IMR-90 (cell line): ENCODE results near the gene ADD2. TPM values are rescaled to one million over a fixed set of nuclear protein-coding genes. Genes with fewer than 3 reads are reported as not detected.

Experiments
- ATAC-seq: fragments of 200-7000 bp; cut with Tn5 transposase; 2 replicates; pipeline ENCODE4 v1.9.1; 2020; ENCODE audit warnings: low read depth, mild to moderate bottlenecking, moderate library complexity
- BruUV-seq: library from RNA; stranded (reverse); fragments of 400-500 nt; replicated peaks from 2 replicates; lab custom pipeline; 2021; lab: Mats Ljungman, UMichigan
- CTCF ChIA-PET: fragments of 300-600 bp; formaldehyde crosslinking; extraction: SDS; loops from one replicate; lab custom pipeline; 2021; ENCODE audit warnings: antibody characterized with exemption; lab: Yijun Ruan, JAX
- POLR2A ChIA-PET: fragments of 300-600 bp; sonication (Branson Sonifier 250); formaldehyde crosslinking; loops from one replicate; lab custom pipeline; 2022; ENCODE audit warnings: antibody characterized with exemption; ENCODE audit not compliant: unreplicated experiment; lab: Charles Lee
- DNase-seq: peaks from one replicate; pipeline ENCODE4 v3.0.0; 2013
- H2AFZ ChIP-seq: replicated peaks from 2 replicates; pipeline ENCODE3; 2013; ENCODE audit warnings: low read length, mild to moderate bottlenecking; ENCODE audit not compliant: poor library complexity
- H2AK5ac ChIP-seq: 2 replicates; pipeline ENCODE4 v1.6.1; 2013; ENCODE audit warnings: low read depth, low read length, inconsistent platforms
- H2AK9ac ChIP-seq: replicated peaks from 2 replicates; pipeline ENCODE3; 2013; ENCODE audit warnings: mild to moderate bottlenecking, low read depth, low read length, moderate library complexity; ENCODE audit not compliant: poor library complexity
- H2BK120ac ChIP-seq: 2 replicates; pipeline ENCODE4 v1.6.1; 2013; ENCODE audit warnings: low read depth, low read length, inconsistent platforms
- H2BK15ac ChIP-seq: 3 replicates; pipeline ENCODE4 v1.6.1; 2013; ENCODE audit warnings: low read depth, low read length, inconsistent platforms
- H2BK20ac ChIP-seq: 2 replicates; pipeline ENCODE4 v1.6.1; 2013; ENCODE audit warnings: low read depth, mild to moderate bottlenecking, inconsistent platforms, low read length, moderate library complexity
- H2BK5ac ChIP-seq: 2 replicates; pipeline ENCODE4 v1.6.1; 2013; ENCODE audit warnings: mild to moderate bottlenecking, low read depth, low read length, inconsistent platforms; ENCODE audit not compliant: poor library complexity, severe bottlenecking
- H3K14ac ChIP-seq: replicated peaks from 2 replicates; pipeline ENCODE4 v1.6.1; 2013; ENCODE audit warnings: low read depth, low read length, inconsistent platforms
- H3K18ac ChIP-seq: 2 replicates; pipeline ENCODE4 v1.6.1; 2013; ENCODE audit warnings: low read depth, low read length, control low read depth
- H3K23ac ChIP-seq: 2 replicates; pipeline ENCODE4 v1.6.1; 2013; ENCODE audit warnings: low read depth, low read length, inconsistent platforms
- H3K27ac ChIP-seq: 2 replicates; pipeline ENCODE4 v1.5.1; 2013; ENCODE audit warnings: mild to moderate bottlenecking, control low read depth, low read length; ENCODE audit not compliant: insufficient read depth
- H3K27me3 ChIP-seq: 2 replicates; pipeline ENCODE4 v1.6.1; 2013; ENCODE audit warnings: low read length; ENCODE audit not compliant: control insufficient read depth, insufficient read depth
- H3K36me3 ChIP-seq: 2 replicates; pipeline ENCODE4 v1.6.1; 2013; ENCODE audit warnings: low read length, mixed read lengths; ENCODE audit not compliant: control insufficient read depth, insufficient read depth
- H3K4ac ChIP-seq: 2 replicates; pipeline ENCODE4 v1.6.1; 2013; ENCODE audit warnings: low read depth, low read length, inconsistent platforms
- H3K4me1 ChIP-seq: 2 replicates; pipeline ENCODE4 v1.6.1; 2013; ENCODE audit warnings: low read length, mixed read lengths; ENCODE audit not compliant: control insufficient read depth, insufficient read depth
- H3K4me2 ChIP-seq: 2 replicates; pipeline ENCODE4 v1.6.1; 2013; ENCODE audit warnings: low read depth, mild to moderate bottlenecking, control low read depth, low read length, moderate library complexity
- H3K4me3 ChIP-seq: 2 replicates; pipeline ENCODE4 v1.5.1; 2013; ENCODE audit warnings: low read depth, mild to moderate bottlenecking, control low read depth, low read length, moderate library complexity; ENCODE audit not compliant: insufficient read depth
- H3K56ac ChIP-seq: 2 replicates; pipeline ENCODE4 v1.6.1; 2013; ENCODE audit warnings: low read length, inconsistent platforms; ENCODE audit not compliant: insufficient read depth; ENCODE audit errors: extremely low read depth
- H3K79me1 ChIP-seq, 2 experiments: 2 replicates each; pipeline ENCODE4 v1.6.1; 2013; ENCODE audit warnings: low read length in 2 of 2, inconsistent platforms in 1 of 2, low read depth in 1 of 2
- H3K9ac ChIP-seq: 2 replicates; pipeline ENCODE4 v1.6.1; 2013; ENCODE audit warnings: low read depth, low read length, control low read depth
- H3K9me1 ChIP-seq: 2 replicates; pipeline ENCODE4 v1.6.1; 2013; ENCODE audit warnings: low read length, inconsistent platforms; ENCODE audit not compliant: insufficient read depth
- H3K9me3 ChIP-seq: 2 replicates; pipeline ENCODE4 v1.6.1; 2013; ENCODE audit warnings: low read length; ENCODE audit not compliant: control insufficient read depth, insufficient read depth
- H4K20me1 ChIP-seq: 2 replicates; pipeline ENCODE4 v1.6.1; 2013; ENCODE audit warnings: low read length, inconsistent platforms; ENCODE audit not compliant: insufficient read depth
- H4K5ac ChIP-seq: 2 replicates; pipeline ENCODE4 v1.6.1; 2013; ENCODE audit warnings: mild to moderate bottlenecking, low read depth, low read length, control low read depth
- H4K8ac ChIP-seq, 2 experiments: 2 replicates each; pipeline ENCODE4 v1.6.1; 2013; ENCODE audit warnings: low read depth in 2 of 2, low read length in 2 of 2, control low read depth in 1 of 2, inconsistent platforms in 1 of 2
- H4K91ac ChIP-seq: 2 replicates; pipeline ENCODE4 v1.6.1; 2013; ENCODE audit warnings: low read depth, low read length, inconsistent platforms; ENCODE audit not compliant: insufficient read depth
- CEBPB ChIP-seq: IDR thresholded peaks from 2 replicates; pipeline ENCODE4 v1.6.1; 2012; ENCODE audit warnings: low read depth, low read length, improper control_type of control experiment
- ELK1 ChIP-seq: fragments of 150-350 bp; IDR thresholded peaks from 2 replicates; pipeline ENCODE4 v1.6.1; 2016; ENCODE audit warnings: low read depth, mild to moderate bottlenecking, low read length, moderate library complexity, borderline replicate concordance
- FOS ChIP-seq: fragments of 150-350 bp; IDR thresholded peaks from 2 replicates; pipeline ENCODE4 v1.6.1; 2016; ENCODE audit warnings: low read depth, low read length
- MAZ ChIP-seq: IDR thresholded peaks from 2 replicates; pipeline ENCODE4 v1.6.1; 2012; ENCODE audit warnings: low read depth, mild to moderate bottlenecking, low read length, improper control_type of control experiment, moderate library complexity, borderline replicate concordance
- POLR2A ChIP-seq: IDR thresholded peaks from 2 replicates; pipeline ENCODE4 v1.6.1; 2012; ENCODE audit warnings: mild to moderate bottlenecking, low read depth, low read length
- RAD21 ChIP-seq: IDR thresholded peaks from 2 replicates; pipeline ENCODE4 v1.6.1; 2012; ENCODE audit warnings: low read length, improper control_type of control experiment
- RCOR1 ChIP-seq: IDR thresholded peaks from 2 replicates; pipeline ENCODE4 v1.6.1; 2012; ENCODE audit warnings: mild to moderate bottlenecking, low read length, improper control_type of control experiment; ENCODE audit not compliant: insufficient replicate concordance
- RFX5 ChIP-seq: IDR thresholded peaks from 2 replicates; pipeline ENCODE4 v1.8.0; 2012; ENCODE audit warnings: low read depth, mild to moderate bottlenecking, low read length, moderate library complexity
- SMC3 ChIP-seq: fragments of 150-350 bp; IDR thresholded peaks from 2 replicates; pipeline ENCODE4 v1.6.1; 2016; ENCODE audit warnings: low read depth, mild to moderate bottlenecking, antibody characterized with exemption, low read length, moderate library complexity
- WGBS, 2 experiments: methylation state at CpG; one replicate each; pipeline versions ENCODE4 v1.1.5 to v1.1.7; 2013; ENCODE audit warnings: missing lambda C conversion rate in 2 of 2; ENCODE audit not compliant: insufficient read length in 1 of 2; ENCODE audit errors: extremely low coverage in 2 of 2; 5-methylcytosine and 5-hydroxymethylcytosine counted together
- dilution Hi-C: fragments of 300-500 bp; cut with HindIII; formaldehyde crosslinking; loops from one replicate; pipeline ENCODE4 v1.14.3; 2018; ENCODE audit warnings: low sequenced_read_pairs; ENCODE audit not compliant: unreplicated experiment
- in situ Hi-C: fragments of 300-500 bp; cut with MboI; formaldehyde crosslinking; loops from 3 replicates; pipeline ENCODE4 v1.14.3; 2019; ENCODE audit warnings: low sequenced_read_pairs, inconsistent platforms, mixed read lengths
- intact Hi-C: fragments of 100-400 bp; cut with micrococcal nuclease; formaldehyde crosslinking; loops from 2 replicates; pipeline ENCODE4 v1.10.0; 2022
- polyA plus RNA-seq, 3 experiments: library from polyadenylated mRNA; depleted of rRNA; stranded (reverse); fragments of >200 nt; gene quantifications; 2 replicates each; pipeline ENCODE4 v1.2.3, GENCODE V29; 2012; ENCODE audit warnings: low replicate concordance in 1 of 3
- total RNA-seq: library from RNA; depleted of rRNA; stranded (reverse); fragments of >200 nt; gene quantifications from 2 replicates; pipeline ENCODE4 v1.2.3, GENCODE V29; 2012
- TF ChIP-seq, protein P1 (sequence below): fragments of 150-350 bp; IDR thresholded peaks from 2 replicates; pipeline ENCODE4 v1.6.1; 2017; ENCODE audit warnings: mild to moderate bottlenecking, antibody characterized with exemption, low read length, low read depth

Gene ADD2
- total and polyA plus RNA-seq, 2 of the 4 experiments (the other 2 are of a cell fraction) = not detected

DNA sequence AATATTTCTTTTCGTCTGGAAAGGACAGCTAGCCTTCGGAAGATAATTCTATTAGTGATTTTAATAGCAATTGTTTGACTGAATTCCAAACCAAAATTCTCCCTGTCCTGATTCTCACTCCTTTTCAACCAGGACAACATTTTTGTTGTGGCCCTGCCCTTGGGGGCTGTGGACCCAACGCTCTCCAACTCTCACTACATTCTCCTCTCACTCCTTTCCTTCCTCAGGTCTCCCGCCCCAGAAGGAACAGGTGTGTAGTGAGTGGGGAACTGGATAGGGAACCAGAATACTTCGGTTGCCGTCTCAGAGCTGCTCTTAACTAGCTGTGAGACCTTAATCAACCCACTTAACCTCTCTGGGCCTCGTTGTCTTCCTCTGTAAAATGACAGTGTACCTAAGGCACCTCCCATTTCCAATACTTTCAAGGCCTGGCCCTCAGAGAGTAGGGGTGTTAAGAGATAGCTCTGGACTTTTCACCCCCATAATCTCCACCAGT, 638 bp upstream of the ADD2 start:
- Histone ChIP-seq H4K8ac (no peak overlapping the region), H3K9me1 (peaks cover 2% of the 10 kb centered on the region; the same call in 1 of the 2 replicates), H2AK5ac (no peak overlapping the region), H3K4ac (no peak overlapping the region), H2BK15ac (no peak overlapping the region), H2AFZ (no peak overlapping the region), H3K56ac (no peak overlapping the region), H3K36me3 (no peaks in the 10 kb centered on the region), H2BK5ac (no peak overlapping the region), H3K4me3 (no peak overlapping the region), H2AK9ac (no peak overlapping the region), H3K27ac (no peak overlapping the region), H3K23ac (no peak overlapping the region), H3K4me2 (no peak overlapping the region), H3K9me3 (no peaks in the 10 kb centered on the region), H3K27me3 (peaks cover 48% of the 10 kb centered on the region), H4K20me1 (no peaks in the 10 kb centered on the region), H4K5ac (no peak overlapping the region), H3K79me1 (no peaks in the 10 kb centered on the region), H2BK20ac (no peak overlapping the region), H3K4me1 (no peaks in the 10 kb centered on the region), H3K14ac (no peak overlapping the region), H3K18ac (no peak overlapping the region), H2BK120ac (no peak overlapping the region), H4K91ac (no peak overlapping the region), H3K9ac (no peak overlapping the region)
- no peak for ATAC-seq
- intact Hi-C loops (no loop called here), dilution Hi-C loops (no loop called here), in situ Hi-C loops (no loop called here)
- DNase-seq = no peak
- CTCF ChIA-PET = no interaction called here
- TF ChIP-seq ELK1 (no peak), SMC3 (no peak), MAZ (no peak), FOS (no peak), POLR2A (no peak), RFX5 (no peak), RAD21 (no peak), RCOR1 (no peak), CEBPB (no peak)
- TF ChIP-seq, protein P1, sequence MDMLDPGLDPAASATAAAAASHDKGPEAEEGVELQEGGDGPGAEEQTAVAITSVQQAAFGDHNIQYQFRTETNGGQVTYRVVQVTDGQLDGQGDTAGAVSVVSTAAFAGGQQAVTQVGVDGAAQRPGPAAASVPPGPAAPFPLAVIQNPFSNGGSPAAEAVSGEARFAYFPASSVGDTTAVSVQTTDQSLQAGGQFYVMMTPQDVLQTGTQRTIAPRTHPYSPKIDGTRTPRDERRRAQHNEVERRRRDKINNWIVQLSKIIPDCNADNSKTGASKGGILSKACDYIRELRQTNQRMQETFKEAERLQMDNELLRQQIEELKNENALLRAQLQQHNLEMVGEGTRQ = no peak
- POLR2A ChIA-PET = no interaction called here
- no TSS peak for BruUV-seq
- WGBS, 2 experiments = no CpG with 5 or more reads among the region's 7 CpGs
